Right renal pelvis (tissue), 4 donors: Measurements from ENCODE around the gene NHP2. TPM values are rescaled to one million over a fixed set of nuclear protein-coding genes. Genes with fewer than 3 reads are reported as not detected.

Experiments used
- DNase-seq, 4 donors: peaks; one replicate each; pipeline ENCODE4 v3.0.0-alpha.2; 2013; ENCODE audit warnings: low read depth in 4 of 4, low spot score in 3 of 4, missing footprints in 1 of 4
- polyA plus RNA-seq, 4 donors: library from polyadenylated mRNA; unstranded; fragments of 120-200 nt; gene quantifications; one replicate each; pipeline ENCODE4 v1.2.1, GENCODE V29; 2013; ENCODE audit not compliant: insufficient read length in 4 of 4

Gene NHP2
- polyA plus RNA-seq, 4 donors: 92.4 to 132 (median 99.9) TPM

GRCh38 chr5:178116143-178116885, 37.4 kb downstream of the NHP2 start:
- no peak for DNase-seq

- no peak for DNase-seq
Measured at GRCh38 chr5:178115814-178116142, 37.9 kb downstream of the NHP2 start.

DNA sequence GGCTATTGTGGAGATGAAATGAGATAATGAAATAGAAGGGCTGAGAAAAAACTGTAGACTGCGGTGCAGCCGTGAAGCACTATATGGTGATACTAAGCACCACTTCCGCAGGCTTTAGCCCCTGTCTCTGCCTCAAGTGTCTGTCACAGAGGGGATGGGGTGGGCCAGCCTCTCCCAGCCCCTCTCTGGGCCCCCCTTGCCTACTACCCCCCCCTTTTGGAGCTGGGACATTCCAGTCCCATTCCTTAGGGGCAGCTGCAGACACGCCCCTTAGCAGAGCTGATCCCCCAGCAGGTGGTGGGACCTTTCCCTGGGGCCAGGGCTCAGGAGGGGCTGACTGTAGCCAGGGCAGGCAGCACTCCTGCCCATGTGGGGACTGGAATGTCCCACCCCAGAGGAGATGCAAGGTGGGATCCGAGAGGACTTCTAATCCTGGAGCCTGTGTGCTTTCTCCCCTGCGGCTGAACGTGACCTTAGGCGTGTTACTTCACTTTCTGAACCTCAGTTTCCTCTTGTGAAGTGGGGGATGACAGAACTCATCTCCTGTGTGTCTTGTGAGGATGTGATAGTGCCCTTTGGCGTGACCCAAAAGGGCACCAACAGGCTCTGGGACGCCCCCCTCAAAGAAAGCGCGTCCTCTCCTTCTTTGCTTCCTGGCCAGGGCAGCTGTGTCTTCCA, 38.4 kb downstream of the NHP2 start:
- no peak for DNase-seq

DNA sequence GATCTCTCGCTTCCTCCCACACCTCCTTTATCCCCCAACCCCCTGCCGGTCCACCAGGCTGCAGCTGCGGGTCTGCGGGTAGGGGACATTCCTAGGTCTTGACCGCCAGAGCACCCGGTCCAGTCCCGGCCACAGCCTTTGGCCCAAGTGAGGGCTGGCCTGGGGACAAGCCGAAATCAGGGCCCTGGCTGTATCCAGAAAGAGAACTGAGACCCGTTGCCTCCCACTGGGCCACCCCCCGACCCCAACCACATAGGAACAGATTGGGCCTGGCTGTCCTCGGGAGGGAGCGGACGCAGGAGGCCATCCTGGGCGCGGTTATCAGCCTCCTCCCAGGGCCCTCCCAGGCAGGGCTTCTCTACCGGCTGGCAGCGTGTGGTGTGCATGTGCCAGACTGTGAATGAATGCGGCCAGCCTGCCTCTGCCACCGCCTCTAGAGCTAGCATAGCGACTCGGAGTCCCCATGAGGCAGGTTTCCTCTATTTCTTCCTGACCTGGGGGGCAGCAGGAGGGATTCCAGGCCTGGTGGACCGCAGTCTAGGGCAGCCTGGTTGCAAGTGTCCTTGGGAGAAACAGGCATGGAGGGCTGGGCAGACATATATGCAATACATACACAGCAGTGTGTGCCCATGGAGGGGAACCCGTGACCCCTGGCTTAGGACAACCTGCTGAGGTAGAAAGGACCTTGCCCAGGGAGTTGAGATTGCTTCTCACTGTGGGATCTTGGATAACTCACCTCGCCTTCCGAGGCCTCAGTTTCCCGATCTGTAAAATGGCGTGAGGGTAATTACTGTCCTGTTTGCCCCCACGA, 39.2 kb downstream of the NHP2 start:
- DNase-seq: no peak

DNA sequence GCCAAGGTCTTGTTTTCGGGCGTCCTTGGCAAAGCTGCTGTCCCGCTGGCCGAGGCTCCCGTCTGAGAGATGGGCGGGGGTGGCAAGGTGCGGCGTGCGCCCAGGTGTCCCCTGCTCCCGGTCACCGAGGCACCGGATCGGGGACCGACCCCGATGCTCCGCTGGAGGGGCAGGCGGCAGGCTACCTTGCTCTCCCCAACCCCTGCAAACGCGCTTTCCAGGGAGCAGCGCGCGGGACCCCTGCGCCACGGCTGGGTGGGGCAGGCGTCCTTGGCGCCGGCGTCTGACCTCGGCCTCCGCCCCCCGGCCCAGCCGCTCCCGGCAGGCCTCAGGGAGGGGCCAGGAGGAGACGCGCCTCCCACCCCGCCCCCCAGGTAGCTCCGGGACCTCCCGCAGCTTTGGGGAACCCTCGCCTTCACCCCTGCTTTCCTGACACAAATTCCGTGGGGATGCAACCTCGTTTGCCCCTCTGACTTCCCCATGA, 39.8 kb downstream of the NHP2 start:
- no peak for DNase-seq

- peak in 3 of 4 donors; percentile 51 to 56 (median 52) for DNase-seq
Measured at GRCh38 chr5:178113141-178113787, 40.4 kb downstream of the NHP2 start, which contains the start of gene N4BP3. TSS of gene N4BP3 (plus strand) at chr5:178113532. CDS start at chr5:178119584, 6,052 bp downstream.

- DNase-seq: no peak
Measured at GRCh38 chr5:178112545-178112944, 41.1 kb downstream of the NHP2 start.

DNA sequence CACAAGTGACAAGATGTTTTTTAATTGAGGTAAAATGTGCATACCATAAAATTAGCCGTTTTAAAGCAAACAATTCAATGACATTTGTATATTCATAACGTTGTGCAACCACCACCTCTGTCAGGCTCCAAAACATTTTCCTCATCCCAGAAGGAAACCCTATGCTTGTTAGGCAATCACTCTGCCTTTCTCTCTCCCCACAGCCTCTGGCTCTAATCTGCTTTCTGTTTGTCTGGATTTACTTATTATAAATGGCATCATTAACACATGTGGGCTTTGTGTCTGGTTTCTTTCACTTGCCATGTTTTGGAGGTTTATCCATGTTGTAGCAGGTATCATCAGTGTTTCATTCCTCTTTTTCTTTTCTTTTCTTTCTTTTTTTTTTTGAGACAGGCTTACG, 41.8 kb downstream of the NHP2 start:
- DNase-seq: no peak

- no peak for DNase-seq
Measured at GRCh38 chr5:178110511-178110910, 43.2 kb downstream of the NHP2 start.

GRCh38 chr5:178108966-178109365, 44.7 kb downstream of the NHP2 start:
- DNase-seq: no peak

GRCh38 chr5:178108446-178108845, 45.2 kb downstream of the NHP2 start:
- DNase-seq: no peak

DNA sequence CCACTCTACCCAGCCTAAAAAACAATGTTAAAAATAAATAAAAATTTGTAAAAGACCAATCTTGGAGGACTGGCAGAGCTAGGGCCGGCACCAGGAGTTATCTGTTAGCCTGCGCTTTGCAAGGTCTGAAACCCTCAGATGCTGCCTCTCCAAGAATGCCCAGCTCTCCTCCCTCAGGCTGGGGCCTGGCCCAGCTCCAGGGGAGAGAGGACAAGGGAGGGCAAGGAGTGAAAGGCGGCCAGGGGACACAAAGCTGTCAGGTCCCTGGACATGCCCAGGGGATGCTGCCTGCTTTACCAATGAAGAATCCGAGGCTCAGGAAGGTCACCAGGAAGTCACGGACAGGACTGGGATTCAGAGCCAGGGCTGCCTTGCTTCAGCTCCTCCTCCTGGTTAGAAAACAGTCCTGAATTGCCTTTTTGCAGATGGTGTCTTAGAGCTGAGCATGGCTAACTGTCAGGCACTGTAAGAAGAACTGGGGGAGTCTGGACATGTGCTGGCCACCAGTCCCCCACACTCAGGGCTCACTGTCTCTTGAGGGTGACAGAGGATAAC, 45.9 kb downstream of the NHP2 start:
- no peak for DNase-seq

- no peak for DNase-seq
Measured at GRCh38 chr5:178106556-178107239, 47.0 kb downstream of the NHP2 start.

DNA sequence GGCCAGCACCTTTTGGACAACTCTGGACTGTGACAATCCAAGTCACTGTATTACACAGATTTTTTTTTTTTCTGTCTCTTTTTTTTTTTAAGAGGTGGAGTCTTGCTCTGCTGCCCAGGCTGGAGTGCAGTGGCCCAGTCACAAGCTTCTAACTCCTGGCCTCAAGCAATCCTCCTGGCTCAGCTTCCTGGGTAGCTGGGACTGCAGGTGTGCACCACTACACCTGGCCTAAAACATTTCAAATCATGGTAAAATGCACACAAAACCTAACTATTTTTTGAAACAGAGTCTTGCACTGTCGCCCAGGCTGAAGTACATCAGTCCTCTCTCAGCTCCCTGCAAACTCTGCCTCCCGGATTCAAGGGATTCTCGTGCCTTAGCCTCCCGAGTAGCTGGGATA, 47.6 kb downstream of the NHP2 start:
- no peak for DNase-seq

DNA sequence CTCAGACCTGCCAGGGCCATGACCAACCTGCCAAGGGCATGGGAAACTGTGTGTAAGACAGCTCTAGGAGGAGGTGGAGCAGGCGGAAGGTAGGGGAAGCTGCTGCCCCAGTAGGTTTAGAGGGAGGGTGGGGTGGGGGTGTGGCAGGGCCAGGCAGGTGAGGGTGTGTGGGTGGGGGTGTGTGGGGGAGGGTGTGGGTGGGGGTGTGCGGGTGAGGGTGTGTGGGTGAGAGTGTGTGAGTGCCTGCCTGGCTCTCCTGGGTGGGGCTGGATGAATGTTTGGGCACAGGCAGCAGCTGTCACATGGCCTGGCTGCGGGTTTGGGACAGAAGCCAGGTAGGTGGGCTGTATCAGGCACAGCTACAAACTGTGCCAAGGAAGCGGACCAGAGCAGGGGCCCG, 49.2 kb downstream of the NHP2 start:
- DNase-seq: no peak

- DNase-seq: no peak
Measured at GRCh38 chr5:178103612-178104011, 50.1 kb downstream of the NHP2 start.
